Measurements from ENCODE around the gene THEMIS. TPM values are rescaled to one million over a fixed set of nuclear protein-coding genes. Genes with fewer than 3 reads are reported as not detected.

The THEMIS gene
- total RNA-seq, 1 donor from 2014 or later: not detected

- H3K9me3 ChIP-seq (ENCODE audit: low read depth): no peaks in the 10 kb centered on the region
- TF ChIP-seq CTCF (IDR thresholded peaks at IDR 0.05) (no peak), EZH2 (IDR thresholded peaks at IDR 0.05) (no peak), EZH2phosphoT487 (IDR thresholded peaks at IDR 0.05) (no peak)
- no peaks in the 10 kb centered on the region for H3K27me3 Mint-ChIP-seq (ENCODE audit: insufficient read depth, low read depth)
- no peaks in the 10 kb centered on the region for H3F3A ChIP-seq (ENCODE audit: low read depth)
- no peak overlapping the region for H3K4me3 ChIP-seq
- no peak overlapping the region for H3K4me3 Mint-ChIP-seq
- H3K4me1 ChIP-seq: no peaks in the 10 kb centered on the region
- no peaks in the 10 kb centered on the region for H3K36me3 Mint-ChIP-seq
- no peak for DNase-seq (ENCODE audit: low spot score)
- no peaks in the 10 kb centered on the region for H3K9me3 Mint-ChIP-seq
- no peaks in the 10 kb centered on the region for H3K36me3 ChIP-seq
- no peak overlapping the region for H3K27ac Mint-ChIP-seq
- H3K27me3 ChIP-seq: no peaks in the 10 kb centered on the region
- no peak overlapping the region for H3K9ac ChIP-seq
- H3K79me2 ChIP-seq (ENCODE audit: low read depth): no peaks in the 10 kb centered on the region
- no peaks in the 10 kb centered on the region for H4K20me1 ChIP-seq (ENCODE audit: low read depth)
- H3K4me2 ChIP-seq: no peak overlapping the region
- no peak overlapping the region for H2AFZ ChIP-seq (replicated peaks)
- H3K4me1 Mint-ChIP-seq: no peaks in the 10 kb centered on the region
- H3K27ac ChIP-seq: no peak overlapping the region
Observed at GRCh38 chr6:127851197-127851596, 49.7 kb downstream of the THEMIS start.

- no peaks in the 10 kb centered on the region for H3F3A ChIP-seq (ENCODE audit: low read depth)
Observed at GRCh38 chr6:127845242-127845641, 55.6 kb downstream of the THEMIS start.

GRCh38 chr6:127844529-127844928, 56.3 kb downstream of the THEMIS start:
- Mint-ChIP-seq H3K4me3 (no peak overlapping the region), H3K27me3 (ENCODE audit: insufficient read depth, low read depth) (no peaks in the 10 kb centered on the region), H3K4me1 (no peaks in the 10 kb centered on the region), H3K36me3 (no peaks in the 10 kb centered on the region), H3K9me3 (no peaks in the 10 kb centered on the region), H3K27ac (no peak overlapping the region)
- no peak overlapping the region for H3K27ac ChIP-seq
- H3K4me1 ChIP-seq: no peaks in the 10 kb centered on the region
- H3K79me2 ChIP-seq (ENCODE audit: low read depth): no peaks in the 10 kb centered on the region
- H3K27me3 ChIP-seq: no peaks in the 10 kb centered on the region
- no peak for DNase-seq (ENCODE audit: low spot score)
- no peak overlapping the region for H3K4me2 ChIP-seq
- H3K9ac ChIP-seq: no peak overlapping the region
- H3K36me3 ChIP-seq: no peaks in the 10 kb centered on the region
- H2AFZ ChIP-seq (replicated peaks): no peak overlapping the region
- H3F3A ChIP-seq (ENCODE audit: low read depth): no peaks in the 10 kb centered on the region
- no peaks in the 10 kb centered on the region for H3K9me3 ChIP-seq (ENCODE audit: low read depth)
- no peak for TF ChIP-seq EZH2 (IDR thresholded peaks at IDR 0.05)
- TF ChIP-seq CTCF (IDR thresholded peaks at IDR 0.05): no peak
- TF ChIP-seq EZH2phosphoT487 (IDR thresholded peaks at IDR 0.05): no peak
- no peaks in the 10 kb centered on the region for H4K20me1 ChIP-seq (ENCODE audit: low read depth)
- H3K4me3 ChIP-seq: no peak overlapping the region

More at GRCh38 chr6:127845242-127845641, 55.6 kb downstream of the THEMIS start:
- Histone ChIP-seq H3K4me3 (no peak overlapping the region), H3K79me2 (ENCODE audit: low read depth) (no peaks in the 10 kb centered on the region), H3K9me3 (ENCODE audit: low read depth) (no peaks in the 10 kb centered on the region), H3K4me2 (no peak overlapping the region), H3K27me3 (no peaks in the 10 kb centered on the region), H3K9ac (no peak overlapping the region), H3K4me1 (no peaks in the 10 kb centered on the region), H3K27ac (no peak overlapping the region), H4K20me1 (ENCODE audit: low read depth) (no peaks in the 10 kb centered on the region), H3K36me3 (no peaks in the 10 kb centered on the region), H2AFZ (replicated peaks) (no peak overlapping the region)
- Mint-ChIP-seq H3K9me3 (no peaks in the 10 kb centered on the region), H3K4me3 (no peak overlapping the region), H3K4me1 (no peaks in the 10 kb centered on the region), H3K27me3 (ENCODE audit: insufficient read depth, low read depth) (no peaks in the 10 kb centered on the region), H3K36me3 (no peaks in the 10 kb centered on the region), H3K27ac (no peak overlapping the region)
- TF ChIP-seq EZH2 (IDR thresholded peaks at IDR 0.05) (no peak), EZH2phosphoT487 (IDR thresholded peaks at IDR 0.05) (no peak), CTCF (IDR thresholded peaks at IDR 0.05) (no peak)
- no peak for DNase-seq (ENCODE audit: low spot score)
